ENCODE measurements around the gene HIRA.
"Not testable (repeated sequence)": the region's sequence is repeated elsewhere in the genome, so short reads cannot be mapped to it uniquely, and the experiment has no call there.

The HIRA gene

GRCh38 chr22:19463008-19463407 is 31.5 kb upstream of the HIRA start:
- DNase-seq (ENCODE audit: low read depth), result no peak

GRCh38 chr22:19461506-19461905 is 30.0 kb upstream of the HIRA start:
- DNase-seq (ENCODE audit: low read depth), result no peak

DNA sequence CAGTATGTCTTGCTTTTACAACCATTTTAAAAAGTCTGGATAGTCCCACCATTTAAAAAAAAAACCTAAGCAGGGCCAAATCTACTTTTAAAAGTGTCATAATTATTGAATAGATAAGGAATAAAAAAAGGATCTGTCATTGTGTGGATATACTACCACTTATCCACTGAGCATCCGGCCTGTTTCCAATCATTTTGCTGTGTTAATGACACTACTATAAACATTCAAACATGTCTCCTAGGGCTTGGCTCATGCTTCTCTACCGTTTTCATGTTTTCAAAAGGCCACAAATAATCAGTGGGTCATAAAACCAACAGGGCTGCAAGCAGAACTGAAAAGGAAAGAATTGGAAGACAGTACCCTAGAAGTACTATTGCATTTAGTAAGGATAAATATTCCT is 28.5 kb upstream of the HIRA start:
- no peak for DNase-seq (ENCODE audit: low read depth)

- no peak for DNase-seq (ENCODE audit: low read depth)
These were observed 26.4 kb upstream of the HIRA start for GRCh38 chr22:19457828-19458428.

DNA sequence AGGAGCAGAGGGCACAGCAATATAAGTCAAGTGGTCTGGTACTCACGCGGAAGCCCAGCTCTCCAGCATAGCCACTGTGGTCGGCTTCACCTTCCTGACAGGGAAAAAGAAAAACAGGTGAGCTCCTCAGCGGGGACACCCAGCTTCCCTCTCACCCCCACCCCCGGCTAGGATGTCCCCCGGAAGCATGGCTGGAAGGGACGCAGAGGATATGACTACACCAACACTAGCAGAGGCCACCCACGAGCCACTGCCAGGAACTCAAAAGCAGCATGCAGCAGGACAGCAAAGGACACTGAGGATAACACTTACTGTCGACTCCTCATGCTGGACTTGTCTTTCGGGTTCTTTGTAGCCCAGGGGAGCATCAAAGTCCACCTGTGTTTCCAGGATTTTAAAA is 25.0 kb upstream of the HIRA start:
- no peak for DNase-seq (ENCODE audit: low read depth)

GRCh38 chr22:19455585-19456370 is 24.2 kb upstream of the HIRA start:
- DNase-seq (ENCODE audit: low read depth), result no peak

DNA sequence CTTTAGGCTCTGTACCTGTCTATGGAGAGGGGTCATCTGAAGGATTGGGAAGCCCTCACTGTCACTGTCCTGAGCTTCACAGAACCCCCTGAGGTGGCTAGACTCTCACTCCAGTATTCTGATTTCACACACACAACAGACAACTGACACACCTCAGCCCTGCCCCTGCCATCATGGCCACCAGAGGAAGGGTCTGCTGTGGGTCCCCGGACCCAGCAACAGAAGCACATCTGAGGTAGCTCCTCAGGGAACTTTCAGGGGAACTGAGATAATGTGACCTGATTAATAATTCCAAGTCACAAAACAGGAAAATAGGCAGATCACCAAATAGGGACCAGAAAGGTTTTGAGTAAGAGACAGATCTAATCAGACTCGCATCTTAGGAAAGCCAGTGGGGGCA is 23.5 kb upstream of the HIRA start:
- DNase-seq (ENCODE audit: low read depth), result no peak

DNA sequence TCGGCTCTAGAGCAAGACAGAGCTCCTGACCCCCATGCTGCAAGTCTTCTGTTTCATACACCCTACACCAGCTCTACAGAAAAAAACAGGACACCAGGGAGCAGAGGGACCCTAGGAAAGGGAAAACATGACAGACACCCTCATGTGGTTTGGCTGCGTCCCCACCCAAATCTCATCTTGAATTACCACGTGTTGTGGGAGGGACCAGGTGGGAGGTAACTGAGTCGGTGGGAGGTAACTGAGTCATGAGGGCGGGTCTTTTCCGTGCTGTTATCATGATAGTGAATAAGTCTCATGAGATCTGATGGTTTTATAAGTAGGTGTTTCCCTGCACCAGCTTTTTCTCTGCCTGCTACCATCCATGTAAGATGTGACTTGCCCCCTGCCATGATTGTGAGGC is 22.6 kb upstream of the HIRA start:
- no peak for DNase-seq (ENCODE audit: low read depth)

- DNase-seq (ENCODE audit: low read depth), result no peak
These were observed 22.2 kb upstream of the HIRA start for GRCh38 chr22:19453718-19454117.

GRCh38 chr22:19451570-19451969 is 20.0 kb upstream of the HIRA start:
- no peak for DNase-seq (ENCODE audit: low read depth)

GRCh38 chr22:19450363-19451175 is 19.0 kb upstream of the HIRA start:
- DNase-seq (ENCODE audit: low read depth), result no peak

DNA sequence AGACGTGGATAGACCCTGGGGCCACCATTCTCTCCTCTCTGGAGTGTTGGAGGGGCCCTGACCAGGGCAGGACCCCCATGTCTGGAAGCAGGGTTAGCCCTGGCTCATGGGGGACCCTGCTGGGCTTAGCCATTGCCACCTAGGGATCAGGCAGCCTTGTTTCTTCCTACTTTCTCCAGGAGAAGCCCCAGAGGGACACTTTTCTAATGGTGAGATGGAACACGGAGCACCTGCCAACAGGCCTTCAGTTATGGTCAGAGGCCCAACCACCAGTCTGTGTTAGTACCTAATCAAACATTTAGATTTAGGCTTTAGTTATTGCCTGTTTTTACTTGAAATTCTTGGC is 17.9 kb upstream of the HIRA start:
- no peak for DNase-seq (ENCODE audit: low read depth)

DNA sequence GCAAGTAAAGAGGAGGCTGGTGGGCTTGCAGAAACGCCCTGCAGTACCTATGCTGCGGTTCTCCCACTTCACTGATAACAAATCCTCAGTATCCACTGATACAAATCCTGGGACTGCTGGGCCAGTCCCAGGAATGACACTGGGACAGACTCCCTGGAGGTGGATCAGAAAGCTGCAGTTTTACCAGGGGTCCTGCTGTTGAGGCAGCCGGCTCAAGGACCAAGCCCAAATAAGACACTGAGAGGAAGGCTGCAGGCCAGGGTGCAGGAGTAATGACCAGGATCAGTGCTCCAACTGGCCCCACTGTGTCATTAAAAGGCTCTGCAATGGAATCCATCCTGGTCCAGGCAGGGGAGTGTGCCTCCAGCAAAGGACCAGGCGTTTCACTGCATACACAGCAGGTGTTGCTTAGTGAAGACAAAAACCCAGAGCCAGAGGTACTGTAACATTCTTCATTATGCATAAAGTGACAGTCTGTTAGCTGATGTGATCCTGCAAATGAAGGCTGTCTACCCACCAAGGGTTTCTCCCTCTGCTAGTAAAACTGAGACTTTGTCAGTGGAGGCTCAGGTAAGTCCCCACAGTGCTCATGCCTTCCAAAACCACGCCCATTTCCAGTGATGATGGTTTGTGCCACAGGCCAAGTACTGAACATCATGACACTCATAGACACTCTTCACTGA is 17.3 kb upstream of the HIRA start:
- DNase-seq (ENCODE audit: low read depth), result no peak

- no peak for DNase-seq (ENCODE audit: low read depth)
These were observed 16.6 kb upstream of the HIRA start for GRCh38 chr22:19448076-19448607.

- DNase-seq (ENCODE audit: low read depth), result peak; percentile 73
These were observed 16.0 kb upstream of the HIRA start, which contains the start of gene C22orf39 for GRCh38 chr22:19447330-19448075. C22orf39 (minus strand) TSS chr22:19447711; CDS start chr22:19447688, 23 bp downstream.

- no peak for DNase-seq (ENCODE audit: low read depth)
These were observed 15.2 kb upstream of the HIRA start for GRCh38 chr22:19446603-19447329.

- DNase-seq (ENCODE audit: low read depth), result not testable (repeated sequence)
These were observed 13.9 kb upstream of the HIRA start for GRCh38 chr22:19445279-19445982.

- DNase-seq (ENCODE audit: low read depth), result no peak
These were observed 12.1 kb upstream of the HIRA start for GRCh38 chr22:19443544-19444211.

- DNase-seq (ENCODE audit: low read depth), result no peak
These were observed 10.6 kb upstream of the HIRA start for GRCh38 chr22:19442166-19442565.

All from GM04503 (cell line).